GM10847 (cell line): Measurements from ENCODE around the gene CUEDC1.

Experiments
- POLR2A ChIP-seq: IDR thresholded peaks from 2 replicates; pipeline ENCODE4 v1.6.1; 2011; ENCODE audit not compliant: insufficient read length; ENCODE audit errors: extremely low read depth

The CUEDC1 gene

DNA sequence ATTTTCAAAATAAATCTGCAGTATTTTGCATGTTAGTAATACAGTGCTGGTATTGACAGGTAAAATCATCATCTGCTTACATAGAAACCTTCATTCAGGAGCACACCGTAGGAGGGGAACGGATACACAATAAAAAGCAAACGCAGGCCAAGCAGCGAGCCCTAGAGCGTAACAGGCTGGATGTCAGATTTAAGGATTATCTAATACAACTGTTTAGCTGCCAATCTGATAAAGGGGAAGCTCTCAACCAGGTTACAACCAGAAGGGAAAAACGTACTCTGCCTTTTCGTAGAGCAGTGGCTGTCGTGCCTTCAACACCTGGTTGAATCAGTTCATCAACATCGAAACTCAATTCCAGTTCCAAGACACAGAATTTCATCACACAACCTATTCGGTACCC lies 16.4 kb upstream of the CUEDC1 start:
- no peak for TF ChIP-seq POLR2A

- TF ChIP-seq POLR2A: no peak
These were observed 15.5 kb upstream of the CUEDC1 start for GRCh38 chr17:57970710-57971109.

DNA sequence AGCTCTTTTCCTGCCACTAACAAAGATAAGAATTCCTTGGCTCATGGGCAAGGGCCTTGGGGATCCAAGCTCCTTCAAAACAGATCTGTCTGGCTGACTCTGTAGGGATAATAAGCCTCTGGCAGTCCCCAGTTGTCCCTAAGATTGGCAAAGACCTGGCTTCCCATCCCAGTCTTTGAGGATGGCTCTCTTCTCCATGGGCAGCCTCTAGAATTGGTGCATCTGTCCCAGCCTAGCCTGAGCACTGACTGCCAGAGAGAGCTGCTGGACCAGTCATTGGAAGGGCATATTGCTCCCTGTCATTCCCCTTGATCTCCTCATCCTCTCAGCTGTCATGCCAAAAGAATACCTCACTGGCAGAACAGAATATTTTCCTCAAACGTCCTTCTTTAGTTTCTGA lies 13.2 kb upstream of the CUEDC1 start:
- TF ChIP-seq POLR2A: no peak

GRCh38 chr17:57966875-57967274 lies 11.7 kb upstream of the CUEDC1 start:
- TF ChIP-seq POLR2A: no peak

DNA sequence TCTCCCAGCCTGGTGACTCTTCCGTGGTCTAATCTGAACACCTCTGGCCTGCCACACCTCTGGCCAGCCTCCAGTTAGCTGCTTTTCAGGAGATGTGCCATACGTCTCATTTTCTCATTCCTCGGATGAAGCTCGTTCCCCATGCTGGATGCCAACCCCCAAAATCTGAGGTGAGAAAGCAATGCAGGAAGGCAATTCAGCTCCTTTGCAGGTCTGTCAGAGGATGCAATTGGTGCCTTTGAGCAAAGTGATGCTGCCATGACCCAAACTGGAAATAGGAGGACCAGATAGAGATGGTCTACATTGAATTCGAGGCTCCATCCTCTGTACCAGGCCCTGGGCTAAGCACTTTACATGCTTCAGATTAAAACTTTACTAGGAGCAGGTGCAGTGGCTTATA lies 11.0 kb upstream of the CUEDC1 start:
- TF ChIP-seq POLR2A: no peak

DNA sequence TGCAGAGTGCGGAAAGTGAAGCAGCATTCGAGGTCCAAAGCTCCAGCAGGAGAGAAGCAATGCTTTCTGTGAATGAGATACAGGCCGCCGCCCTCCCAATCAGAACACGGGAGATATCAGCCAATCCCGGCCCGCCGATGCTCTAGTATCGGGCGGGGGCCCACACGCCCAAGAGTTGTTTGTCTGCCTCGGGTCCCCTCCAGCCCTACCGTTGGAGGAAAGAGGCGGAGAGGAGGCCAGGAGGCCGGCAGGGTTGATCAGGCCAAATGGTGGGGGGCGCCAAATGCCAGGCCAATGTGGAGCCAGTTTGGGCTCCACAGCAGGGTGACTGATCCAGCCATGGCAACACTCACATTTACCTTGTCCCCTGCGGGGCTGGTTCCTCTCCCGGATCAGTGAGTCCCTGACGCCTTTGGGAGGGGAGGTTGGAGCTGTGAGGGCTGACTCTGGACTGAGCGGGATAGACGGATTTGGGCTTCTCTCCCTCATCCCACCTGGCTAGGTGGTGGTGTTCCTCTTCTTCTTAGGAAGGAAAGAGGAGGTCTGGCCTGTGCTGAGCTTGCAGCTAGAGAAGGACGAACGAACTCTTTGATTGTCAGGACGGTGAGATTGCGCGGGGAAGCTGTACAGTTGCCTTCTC lies 10.4 kb upstream of the CUEDC1 start:
- TF ChIP-seq POLR2A: no peak

DNA sequence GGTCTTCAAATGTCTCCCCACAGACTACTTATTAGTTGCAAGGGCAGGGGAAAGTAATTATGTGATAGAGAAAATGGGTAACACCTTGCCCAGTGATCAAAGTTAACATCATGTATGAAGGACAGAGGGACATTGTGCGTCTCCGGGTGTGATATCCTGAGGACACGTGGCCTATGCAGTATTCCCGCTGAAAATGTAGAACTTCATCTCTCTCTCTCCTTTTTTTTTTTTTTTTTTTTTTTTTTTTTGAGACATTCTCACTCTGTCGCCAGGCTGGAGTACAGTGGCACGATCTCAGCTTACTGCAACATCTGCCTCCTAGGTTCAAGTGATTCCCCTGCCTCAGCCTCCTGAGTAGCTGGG lies 7.9 kb upstream of the CUEDC1 start:
- TF ChIP-seq POLR2A: no peak

DNA sequence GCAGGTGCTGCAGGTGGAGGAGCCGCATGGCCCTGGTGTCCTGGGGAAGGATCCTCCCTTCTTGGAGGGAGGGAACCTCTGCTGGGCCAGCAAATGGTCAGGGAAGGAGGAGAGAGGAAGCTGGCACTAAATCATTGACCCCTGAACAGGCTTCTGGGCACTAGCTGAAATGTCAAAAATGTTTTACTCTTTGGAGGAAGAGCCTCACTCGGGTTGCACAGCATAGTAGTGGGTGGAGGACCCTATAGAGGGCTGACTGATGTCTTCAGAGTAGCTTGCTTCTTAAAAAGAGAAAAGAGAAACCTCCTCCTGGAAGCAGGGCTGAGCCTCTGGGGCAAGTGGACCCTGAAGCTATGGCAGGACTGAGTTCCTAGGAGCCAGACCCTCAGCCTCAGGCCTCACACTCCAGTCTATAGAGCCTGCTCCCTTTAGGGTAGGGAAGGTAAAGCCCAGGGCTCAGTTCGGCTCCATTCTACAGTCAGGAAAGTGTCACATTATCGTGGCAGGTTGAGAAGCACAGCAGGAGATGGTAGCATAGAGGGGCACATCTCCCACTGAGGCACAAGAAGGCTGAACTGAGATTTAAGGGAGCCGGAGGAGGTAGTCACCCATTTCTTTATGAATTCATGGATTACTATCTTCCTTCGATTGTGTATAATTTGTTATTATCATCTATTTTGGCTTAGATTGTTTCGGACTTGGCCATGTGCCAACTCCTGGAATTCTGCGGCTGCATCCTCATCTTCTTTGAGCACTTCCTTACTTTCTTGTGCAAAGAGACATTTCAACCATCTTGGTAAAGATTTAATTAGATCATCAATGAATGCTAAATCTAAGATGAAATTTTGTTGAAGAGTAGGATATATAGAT lies 7.3 kb upstream of the CUEDC1 start:
- TF ChIP-seq POLR2A: no peak

DNA sequence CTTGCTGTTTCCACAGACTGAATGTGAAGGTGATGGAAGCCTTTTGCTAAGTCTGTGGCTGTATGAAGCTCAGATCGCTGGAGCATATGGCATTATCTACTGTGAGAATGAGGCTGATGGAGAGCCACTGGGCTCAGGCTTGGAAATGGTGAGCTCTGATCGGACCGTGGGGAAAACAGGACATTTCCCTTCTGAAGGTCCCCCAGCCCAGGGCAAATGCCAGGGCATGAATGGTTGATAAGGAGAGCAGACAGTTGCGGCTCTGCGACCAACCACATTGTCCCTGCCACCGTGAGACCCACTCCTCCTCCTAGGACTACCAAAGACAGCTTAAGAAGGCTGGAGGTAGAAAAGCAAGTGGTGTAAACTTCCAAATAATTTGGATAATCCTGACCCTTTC lies 4.7 kb upstream of the CUEDC1 start:
- no peak for TF ChIP-seq POLR2A

- no peak for TF ChIP-seq POLR2A
These were observed 2.7 kb upstream of the CUEDC1 start for GRCh38 chr17:57957886-57958285.

- TF ChIP-seq POLR2A: no peak
These were observed 2.1 kb upstream of the CUEDC1 start for GRCh38 chr17:57957120-57957850.

- no peak for TF ChIP-seq POLR2A
These were observed 1.3 kb upstream of the CUEDC1 start for GRCh38 chr17:57956291-57957119.

GRCh38 chr17:57954397-57955182 lies 622 bp downstream of the CUEDC1 start:
- TF ChIP-seq POLR2A: no peak

DNA sequence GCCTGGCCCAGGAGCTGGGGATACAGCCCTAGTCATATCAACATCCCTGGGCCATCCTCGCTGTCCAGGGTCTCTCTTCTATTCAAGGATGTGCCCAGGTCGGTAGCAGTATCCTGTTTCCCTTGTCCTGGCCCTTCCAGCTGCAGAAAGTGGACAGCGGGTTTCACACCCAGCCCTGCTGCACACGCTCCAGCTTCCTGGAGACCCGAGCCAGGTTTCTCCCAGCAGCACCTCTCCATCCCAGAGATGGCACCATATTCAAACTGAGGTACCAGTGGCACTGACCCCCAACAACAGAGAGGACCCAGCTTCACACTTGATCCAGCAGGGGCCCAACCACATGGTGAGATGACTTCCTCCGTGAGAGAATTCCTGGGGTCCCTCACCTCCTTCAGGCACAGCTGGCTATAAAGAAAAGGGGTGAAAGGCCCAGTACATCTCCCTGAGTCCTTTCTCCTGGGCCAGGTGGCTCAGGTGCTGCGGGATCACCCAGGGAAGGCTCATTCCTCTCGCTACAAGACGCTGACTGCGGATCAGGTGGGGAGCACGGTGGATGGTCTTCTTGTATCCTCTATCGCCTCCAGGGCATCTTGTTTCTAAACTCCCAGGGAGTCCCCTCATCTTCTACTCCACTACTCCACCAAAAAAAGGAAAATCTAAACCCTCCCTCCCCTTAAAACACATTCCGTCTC lies 1.4 kb downstream of the CUEDC1 start:
- no peak for TF ChIP-seq POLR2A
